ENCODE measurements around the gene REEP1.

DNA sequence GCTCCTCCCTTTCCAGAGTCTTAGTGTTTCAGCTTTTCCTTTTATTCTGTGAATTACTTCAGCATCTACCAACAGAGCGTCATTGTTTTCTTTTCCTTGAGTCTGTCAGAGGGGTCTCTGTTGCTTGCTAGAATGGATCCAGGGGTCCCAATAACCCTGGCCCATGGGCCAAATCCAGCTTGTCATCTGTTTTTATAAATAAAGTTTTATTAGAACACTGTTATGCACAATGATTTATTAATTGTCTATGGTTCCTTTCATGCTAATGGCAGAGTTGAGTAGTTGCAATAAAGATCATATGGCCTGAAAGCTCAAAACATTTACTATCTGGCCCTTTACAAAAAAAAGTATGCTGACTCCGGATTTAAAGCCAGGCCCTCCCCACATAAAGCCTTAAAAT lies 79.3 kb downstream of the REEP1 start:
- TF ChIP-seq, protein P1, sequence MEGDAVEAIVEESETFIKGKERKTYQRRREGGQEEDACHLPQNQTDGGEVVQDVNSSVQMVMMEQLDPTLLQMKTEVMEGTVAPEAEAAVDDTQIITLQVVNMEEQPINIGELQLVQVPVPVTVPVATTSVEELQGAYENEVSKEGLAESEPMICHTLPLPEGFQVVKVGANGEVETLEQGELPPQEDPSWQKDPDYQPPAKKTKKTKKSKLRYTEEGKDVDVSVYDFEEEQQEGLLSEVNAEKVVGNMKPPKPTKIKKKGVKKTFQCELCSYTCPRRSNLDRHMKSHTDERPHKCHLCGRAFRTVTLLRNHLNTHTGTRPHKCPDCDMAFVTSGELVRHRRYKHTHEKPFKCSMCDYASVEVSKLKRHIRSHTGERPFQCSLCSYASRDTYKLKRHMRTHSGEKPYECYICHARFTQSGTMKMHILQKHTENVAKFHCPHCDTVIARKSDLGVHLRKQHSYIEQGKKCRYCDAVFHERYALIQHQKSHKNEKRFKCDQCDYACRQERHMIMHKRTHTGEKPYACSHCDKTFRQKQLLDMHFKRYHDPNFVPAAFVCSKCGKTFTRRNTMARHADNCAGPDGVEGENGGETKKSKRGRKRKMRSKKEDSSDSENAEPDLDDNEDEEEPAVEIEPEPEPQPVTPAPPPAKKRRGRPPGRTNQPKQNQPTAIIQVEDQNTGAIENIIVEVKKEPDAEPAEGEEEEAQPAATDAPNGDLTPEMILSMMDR (IDR thresholded peaks at IDR 0.05) = no peak
- no peak for TF ChIP-seq POLR2A (IDR thresholded peaks at IDR 0.05)
